Gastrocnemius medialis (tissue), 4 donors: ENCODE results near the gene ZBTB22. TPM values are rescaled to one million over a fixed set of nuclear protein-coding genes. Genes with fewer than 3 reads are reported as not detected.
"Not testable (repeated sequence)": the region's sequence is repeated elsewhere in the genome, so short reads cannot be mapped to it uniquely, and the experiment has no call there.

ENCODE experiments used
- ATAC-seq, 2 donors: fragments of 150-250 bp; one replicate each; pipeline ENCODE4 v1.9.1; 2016
- DNase-seq, 2 donors: peaks; one replicate each; pipeline ENCODE4 v3.0.0-alpha.2; 2019
- H3K27ac ChIP-seq, 4 donors: fragments of 200-600 bp; sonication (generic); 1 replicate in 1 of 4; 2 replicates in 3 of 4; pipeline ENCODE4 v1.5.1; 2016 to 2018; ENCODE audit warnings: mild to moderate bottlenecking in 2 of 4, moderate library complexity in 1 of 4
- H3K27me3 ChIP-seq, 3 donors: fragments of 200-600 bp; sonication (generic) in 2 of 3; 1 replicate in 1 of 3; 2 replicates in 2 of 3; pipeline versions ENCODE4 v1.5.1 to v1.6.0; 2016 to 2019; ENCODE audit warnings: mild to moderate bottlenecking in 1 of 3, moderate library complexity in 1 of 3
- H3K36me3 ChIP-seq, 2 donors: fragments of 200-600 bp; sonication (generic) in 1 of 2; one replicate each; pipeline ENCODE4 v1.5.1; 2017 to 2018
- H3K4me1 ChIP-seq, 2 donors: fragments of 200-600 bp; sonication (generic) in 1 of 2; one replicate each; pipeline ENCODE4 v1.5.1; 2016 to 2017; ENCODE audit warnings: mild to moderate bottlenecking in 2 of 2
- H3K4me3 ChIP-seq, 4 donors: fragments of 200-600 bp; sonication (generic) in 3 of 4; 1 replicate in 1 of 4; 2 replicates in 3 of 4; pipeline ENCODE4 v1.5.1; 2016 to 2019; ENCODE audit warnings: mild to moderate bottlenecking in 2 of 4
- H3K9me3 ChIP-seq, 3 donors: fragments of 200-600 bp; sonication (generic) in 2 of 3; 1 replicate in 1 of 3; 2 replicates in 2 of 3; pipeline ENCODE4 v1.5.1; 2016 to 2019
- POLR2A ChIP-seq, 2 donors: fragments of 450-650 bp; IDR thresholded peaks; one replicate each; pipeline ENCODE4 v1.6.1; 2017; ENCODE audit warnings: antibody characterized with exemption in 2 of 2, mild to moderate bottlenecking in 2 of 2, moderate library complexity in 2 of 2
- in situ Hi-C, 4 donors: fragments of 200-750 bp; cut with MboI; loops; one replicate each; pipeline versions ENCODE4 v1.15.0 to v1.8.0; 2017; ENCODE audit warnings: low sequenced_read_pairs in 4 of 4
- intact Hi-C: fragments of 100-400 bp; cut with DNase I; formaldehyde crosslinking; loops from one replicate; pipeline ENCODE4 v1.15.1; 2023; ENCODE audit warnings: low total_unique reads
- total RNA-seq, 4 donors: library from RNA; depleted of rRNA; stranded (reverse); fragments of >200 nt; gene quantifications; one replicate each; pipeline versions ENCODE4 v1.1.0 to v1.2.3, GENCODE V29; 2016
- TF ChIP-seq, protein P1 (sequence below), 5 experiments: fragments of 450-650 bp in 3 of 5; fragments of 200-600 bp in 2 of 5; sonication (generic) in 2 of 5; IDR thresholded peaks in 4 of 5; conservative IDR thresholded peaks in 1 of 5; 1 replicate in 4 of 5; 2 replicates in 1 of 5; pipeline ENCODE4 v1.5.1; 2016 to 2019; ENCODE audit warnings: antibody characterized with exemption in 5 of 5, mild to moderate bottlenecking in 3 of 5, moderate library complexity in 3 of 5

The ZBTB22 gene, protein sequence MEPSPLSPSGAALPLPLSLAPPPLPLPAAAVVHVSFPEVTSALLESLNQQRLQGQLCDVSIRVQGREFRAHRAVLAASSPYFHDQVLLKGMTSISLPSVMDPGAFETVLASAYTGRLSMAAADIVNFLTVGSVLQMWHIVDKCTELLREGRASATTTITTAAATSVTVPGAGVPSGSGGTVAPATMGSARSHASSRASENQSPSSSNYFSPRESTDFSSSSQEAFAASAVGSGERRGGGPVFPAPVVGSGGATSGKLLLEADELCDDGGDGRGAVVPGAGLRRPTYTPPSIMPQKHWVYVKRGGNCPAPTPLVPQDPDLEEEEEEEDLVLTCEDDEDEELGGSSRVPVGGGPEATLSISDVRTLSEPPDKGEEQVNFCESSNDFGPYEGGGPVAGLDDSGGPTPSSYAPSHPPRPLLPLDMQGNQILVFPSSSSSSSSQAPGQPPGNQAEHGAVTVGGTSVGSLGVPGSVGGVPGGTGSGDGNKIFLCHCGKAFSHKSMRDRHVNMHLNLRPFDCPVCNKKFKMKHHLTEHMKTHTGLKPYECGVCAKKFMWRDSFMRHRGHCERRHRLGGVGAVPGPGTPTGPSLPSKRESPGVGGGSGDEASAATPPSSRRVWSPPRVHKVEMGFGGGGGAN
- 10 to 100 TPM in 3 of 4 donors, 1 to 10 TPM in 1; 9.0 to 19.3 (median 16.3) TPM for total RNA-seq

DNA sequence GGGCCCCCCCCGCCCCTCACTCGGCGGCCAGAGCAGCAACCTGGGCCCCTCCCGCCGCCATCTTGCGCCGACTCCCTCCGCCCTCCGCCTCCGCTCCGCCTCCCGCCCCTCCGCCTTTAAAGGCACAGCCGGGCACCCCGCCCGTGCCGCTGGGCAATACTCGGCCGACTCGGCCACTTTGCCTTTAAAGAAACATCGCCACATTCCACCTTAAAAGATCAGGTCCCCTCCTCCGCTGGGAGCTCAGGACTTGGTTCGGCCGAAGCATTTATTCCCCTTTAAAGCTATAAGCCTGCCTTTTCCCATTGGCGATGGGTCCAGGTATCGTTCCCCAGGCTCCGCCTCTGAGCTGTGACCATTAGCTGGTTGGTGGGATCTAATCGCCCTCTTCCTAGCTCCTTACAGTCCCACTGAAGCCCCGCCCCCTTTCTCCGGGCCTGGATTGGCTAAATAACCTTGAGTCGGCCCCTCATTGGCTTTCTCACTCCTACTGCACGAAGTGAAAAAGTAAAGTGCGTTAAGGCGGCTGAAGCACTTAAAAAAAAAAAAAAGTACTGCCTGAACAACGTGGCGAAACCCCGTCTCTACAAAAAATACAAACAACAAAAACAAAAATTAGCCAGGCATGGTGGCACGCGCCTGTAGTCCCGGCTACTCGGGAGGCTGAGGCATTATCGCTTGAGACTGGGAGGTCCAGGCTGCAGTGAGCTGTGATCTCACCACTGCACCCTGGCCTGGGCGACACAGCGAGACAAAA, at the start of gene ZBTB22:
TSS of gene ZBTB22 (minus strand) at position 76 of the 757 bp plus-strand sequence. CDS start 828 bp downstream, outside the sequence.
- H3K4me3 ChIP-seq = peak within 1 kb of the TSS; percentile 56 to 70 (median 64)
- in situ Hi-C loops (no loop called here), intact Hi-C loops (loop anchor here (1.0 to 10.0 kb wide), 4 partner anchors 19 to 1143 kb away; partner anchors contain the start of genes AGPAT1, BRD2 and RNF5)
- peaks cover 36 to 66% of the 10 kb centered on the region in 2 donors for H3K4me1 ChIP-seq
- DNase-seq = peak; percentile 99 to 100
- peak within 1 kb of the TSS; percentile 82 to 93 (median 90) for H3K27ac ChIP-seq
- peak in 1 of 2 donors; percentile 56 for TF ChIP-seq POLR2A (IDR thresholded peaks at IDR 0.05)
- TF ChIP-seq, protein P1, sequence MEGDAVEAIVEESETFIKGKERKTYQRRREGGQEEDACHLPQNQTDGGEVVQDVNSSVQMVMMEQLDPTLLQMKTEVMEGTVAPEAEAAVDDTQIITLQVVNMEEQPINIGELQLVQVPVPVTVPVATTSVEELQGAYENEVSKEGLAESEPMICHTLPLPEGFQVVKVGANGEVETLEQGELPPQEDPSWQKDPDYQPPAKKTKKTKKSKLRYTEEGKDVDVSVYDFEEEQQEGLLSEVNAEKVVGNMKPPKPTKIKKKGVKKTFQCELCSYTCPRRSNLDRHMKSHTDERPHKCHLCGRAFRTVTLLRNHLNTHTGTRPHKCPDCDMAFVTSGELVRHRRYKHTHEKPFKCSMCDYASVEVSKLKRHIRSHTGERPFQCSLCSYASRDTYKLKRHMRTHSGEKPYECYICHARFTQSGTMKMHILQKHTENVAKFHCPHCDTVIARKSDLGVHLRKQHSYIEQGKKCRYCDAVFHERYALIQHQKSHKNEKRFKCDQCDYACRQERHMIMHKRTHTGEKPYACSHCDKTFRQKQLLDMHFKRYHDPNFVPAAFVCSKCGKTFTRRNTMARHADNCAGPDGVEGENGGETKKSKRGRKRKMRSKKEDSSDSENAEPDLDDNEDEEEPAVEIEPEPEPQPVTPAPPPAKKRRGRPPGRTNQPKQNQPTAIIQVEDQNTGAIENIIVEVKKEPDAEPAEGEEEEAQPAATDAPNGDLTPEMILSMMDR (IDR thresholded peaks at IDR 0.05 in 4 of 5, conservative IDR thresholded peaks at IDR 0.05 in 1 of 5) = peak in 1 of 5 experiments; percentile 24
- H3K36me3 ChIP-seq = peaks cover 0 to 30% of the 10 kb centered on the region in 2 donors
- peak; percentile 84 to 90 for ATAC-seq
- H3K27me3 ChIP-seq = no peaks in the 10 kb centered on the region
- H3K9me3 ChIP-seq = no peaks in the 10 kb centered on the region

DNA sequence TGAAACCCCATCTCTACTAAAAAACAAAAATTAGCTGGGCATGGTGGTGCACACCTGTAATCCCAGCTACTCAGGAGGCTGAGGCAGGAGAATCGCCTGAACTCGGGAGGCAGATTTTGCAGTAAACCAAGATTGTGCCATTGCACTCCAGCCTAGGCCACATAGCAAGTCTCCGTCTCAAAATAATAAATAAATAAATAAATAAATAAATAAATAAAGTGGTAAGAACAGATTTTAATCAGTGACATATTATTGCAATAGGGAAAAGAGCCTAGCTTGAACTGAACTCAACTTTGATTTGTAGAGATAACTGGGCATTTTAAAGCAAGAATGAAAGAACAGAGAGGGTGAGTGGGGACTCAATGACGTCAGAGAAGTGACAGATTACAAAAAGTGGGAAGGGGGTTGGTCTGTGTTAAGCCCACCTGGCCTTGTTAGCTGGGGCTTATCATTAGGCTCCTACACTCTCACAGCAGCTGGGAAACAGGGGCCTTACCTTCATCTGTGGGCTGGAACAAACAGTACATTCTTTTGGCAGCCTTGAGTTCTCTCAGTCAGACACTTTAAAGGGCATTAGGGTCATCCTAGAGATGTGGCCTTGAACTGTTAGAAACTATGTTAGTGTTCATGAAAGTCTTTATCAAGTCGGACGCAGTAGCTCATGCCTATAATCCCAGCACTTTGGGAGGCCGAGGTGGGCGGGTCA, 49.6 kb upstream of the ZBTB22 start:
- Histone ChIP-seq H3K27ac (no peak overlapping the region), H3K4me1 (peaks cover 0 to 4% of the 10 kb centered on the region in 2 donors), H3K9me3 (no peaks in the 10 kb centered on the region), H3K4me3 (no peak overlapping the region), H3K27me3 (no peaks in the 10 kb centered on the region), H3K36me3 (no peaks in the 10 kb centered on the region)
- no peak for TF ChIP-seq POLR2A (IDR thresholded peaks at IDR 0.05)
- TF ChIP-seq, protein P1 (IDR thresholded peaks at IDR 0.05 in 4 of 5, conservative IDR thresholded peaks at IDR 0.05 in 1 of 5) = no peak
- DNase-seq (no peak), ATAC-seq (no peak)
- in situ Hi-C loops = no loop called here
- intact Hi-C loops = no loop called here

DNA sequence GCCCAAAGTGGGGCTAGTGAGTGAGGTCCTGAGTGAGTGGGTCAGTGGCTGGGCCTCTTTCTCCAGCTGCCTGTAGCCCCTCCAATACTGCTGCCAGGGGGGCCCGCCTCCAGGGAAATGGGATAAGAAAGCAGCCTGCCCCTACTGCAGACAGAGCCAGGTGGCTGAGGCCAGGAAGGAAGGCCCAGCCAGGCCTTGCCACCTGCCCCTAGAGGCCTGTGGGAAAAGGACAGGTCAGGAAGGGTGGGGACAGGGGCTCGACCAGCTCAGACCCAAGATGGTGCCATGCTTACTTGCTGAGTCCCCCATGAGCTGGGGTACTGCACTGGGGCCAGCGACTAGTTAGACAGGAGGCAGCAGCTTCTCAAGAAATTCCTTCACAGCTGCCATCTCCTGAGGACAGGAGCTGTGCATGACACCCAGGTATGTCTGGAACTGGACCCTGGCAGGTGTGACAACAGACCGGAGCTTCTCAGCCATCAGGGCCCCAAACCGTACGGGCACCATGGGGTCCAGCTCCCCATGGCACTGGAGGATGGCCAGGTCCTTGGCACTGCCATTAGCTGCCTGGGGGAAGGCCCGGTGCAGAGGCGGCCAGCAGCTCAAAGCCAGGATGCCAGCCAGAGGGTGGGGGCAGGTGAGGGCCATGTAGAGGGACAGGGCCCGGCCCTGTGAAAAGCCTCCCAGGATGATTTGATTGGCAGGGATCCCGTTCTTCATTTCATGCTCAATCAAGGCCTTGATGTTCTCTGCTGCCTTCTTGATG, 47.8 kb upstream of the ZBTB22 start:
- H3K4me1 ChIP-seq, H3K4me3 ChIP-seq, DNase-seq, H3K27ac ChIP-seq, H3K27me3 ChIP-seq, intact Hi-C loops, H3K36me3 ChIP-seq, H3K9me3 ChIP-seq, ATAC-seq, in situ Hi-C loops: not testable (repeated sequence)

DNA sequence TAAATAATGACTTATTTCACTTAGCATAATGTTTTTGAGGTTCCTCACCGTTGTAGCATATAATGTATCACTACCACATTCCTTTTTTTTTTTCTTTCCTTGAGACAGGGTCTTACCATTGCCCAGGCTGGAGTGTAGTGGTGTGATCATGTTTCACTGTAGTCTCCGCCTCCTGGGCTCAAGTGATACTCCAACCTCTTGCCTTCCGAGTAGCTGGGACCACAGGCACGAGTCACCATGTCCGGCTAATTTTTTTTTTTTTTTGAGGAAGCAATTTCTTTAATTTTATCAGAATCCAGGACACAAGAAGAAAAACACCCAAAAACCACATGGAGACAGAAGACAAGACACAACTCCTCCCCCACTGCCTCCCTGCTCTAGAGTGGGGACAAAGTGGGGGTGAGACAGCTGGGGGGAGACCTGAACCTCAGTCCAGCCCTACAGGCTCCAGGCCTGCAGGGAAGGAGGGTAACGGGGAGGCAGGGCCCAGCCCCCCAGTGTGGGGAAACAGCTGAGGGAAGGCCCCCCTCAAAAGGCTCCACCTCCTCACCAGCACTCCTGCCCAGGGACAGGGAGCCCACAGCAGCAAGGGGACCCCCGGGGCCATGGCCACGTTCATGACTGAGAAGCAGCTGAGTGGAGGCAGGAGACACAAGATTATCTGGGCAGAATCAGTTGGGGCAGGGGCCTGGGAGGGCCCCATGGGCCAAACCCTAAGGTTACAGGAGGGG, 47.1 kb upstream of the ZBTB22 start:
- in situ Hi-C loops = not testable (repeated sequence)

DNA sequence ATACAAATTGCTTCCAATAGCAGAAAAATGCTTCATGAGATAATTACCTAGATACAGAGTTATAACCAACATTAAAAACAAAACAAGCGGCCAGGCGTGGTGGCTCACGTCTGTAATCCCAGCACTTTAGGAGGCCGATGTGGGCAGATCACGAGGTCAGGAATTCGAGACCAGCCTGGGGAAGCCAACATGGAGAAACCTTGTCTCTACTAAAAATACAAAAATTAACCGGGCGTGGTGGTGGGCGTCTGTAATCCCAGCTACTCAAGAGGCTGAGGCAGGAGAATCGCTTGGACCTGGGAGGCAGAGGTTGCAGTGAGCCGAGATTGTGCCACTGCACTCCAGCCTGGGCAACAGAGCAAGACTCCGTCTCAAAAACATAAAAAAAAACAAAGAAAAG, 45.9 kb upstream of the ZBTB22 start:
- H3K27ac ChIP-seq, ATAC-seq, H3K4me3 ChIP-seq, intact Hi-C loops, DNase-seq, H3K9me3 ChIP-seq, in situ Hi-C loops, H3K36me3 ChIP-seq, H3K27me3 ChIP-seq, H3K4me1 ChIP-seq: not testable (repeated sequence)

More for the DNA sequence above, 47.1 kb upstream of the ZBTB22 start:
- DNase-seq, H3K27me3 ChIP-seq, ATAC-seq, H3K4me1 ChIP-seq, H3K36me3 ChIP-seq, H3K27ac ChIP-seq, H3K9me3 ChIP-seq, H3K4me3 ChIP-seq, intact Hi-C loops: not testable (repeated sequence)
